SIG-M5 treated with dmso at 0.1 percent for 504 hours (cell line): ENCODE data around the gene NPLOC4.

Experiments used
- DNase-seq: peaks from one replicate; lab custom pipeline; 2025; ENCODE audit not compliant: unreplicated experiment; lab: John Stamatoyannopoulos, UW

NPLOC4 gene

DNA sequence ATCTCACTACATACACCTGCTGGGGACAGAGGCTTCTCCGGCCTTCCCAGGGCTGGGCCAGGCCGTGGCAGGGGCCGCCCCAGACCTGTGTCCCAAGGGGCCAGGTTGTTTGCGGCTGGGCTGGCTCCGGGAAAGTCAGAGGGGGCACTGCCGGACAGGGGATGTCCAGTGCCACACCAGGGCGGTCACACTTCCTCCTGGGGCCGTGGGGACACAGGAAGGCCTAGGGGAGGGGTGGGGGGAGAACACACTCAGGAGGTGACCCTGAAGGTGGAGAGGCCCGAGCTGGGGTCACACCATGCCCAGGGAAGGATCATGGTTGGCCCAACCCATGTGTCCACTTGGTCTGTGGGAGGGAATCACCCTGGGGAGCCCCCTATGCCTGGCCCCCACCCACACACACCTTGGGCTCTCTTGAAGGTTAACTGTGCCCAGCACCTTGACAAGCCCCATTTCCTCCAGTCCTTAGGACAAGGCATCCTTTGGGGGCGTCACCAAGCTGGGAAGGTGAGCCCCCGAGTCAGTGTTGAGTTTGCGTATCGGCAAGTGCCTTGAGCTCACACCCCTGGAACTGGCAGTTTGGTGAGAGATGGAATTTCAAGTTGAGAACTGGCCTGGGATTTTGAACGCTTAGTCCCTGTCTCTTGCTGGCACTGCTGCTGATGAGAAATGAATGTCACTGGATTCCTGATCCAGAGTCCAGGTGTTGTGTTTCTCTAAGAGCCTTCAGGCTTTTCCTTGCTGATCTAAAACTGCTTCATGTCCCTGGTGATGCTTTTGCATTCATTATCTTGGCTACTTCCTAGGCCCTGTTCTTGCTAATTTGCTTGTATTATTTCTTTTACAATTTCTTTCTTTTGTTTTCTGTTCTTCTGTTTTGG lies 116.7 kb downstream of the NPLOC4 start:
- no peak for DNase-seq

DNA sequence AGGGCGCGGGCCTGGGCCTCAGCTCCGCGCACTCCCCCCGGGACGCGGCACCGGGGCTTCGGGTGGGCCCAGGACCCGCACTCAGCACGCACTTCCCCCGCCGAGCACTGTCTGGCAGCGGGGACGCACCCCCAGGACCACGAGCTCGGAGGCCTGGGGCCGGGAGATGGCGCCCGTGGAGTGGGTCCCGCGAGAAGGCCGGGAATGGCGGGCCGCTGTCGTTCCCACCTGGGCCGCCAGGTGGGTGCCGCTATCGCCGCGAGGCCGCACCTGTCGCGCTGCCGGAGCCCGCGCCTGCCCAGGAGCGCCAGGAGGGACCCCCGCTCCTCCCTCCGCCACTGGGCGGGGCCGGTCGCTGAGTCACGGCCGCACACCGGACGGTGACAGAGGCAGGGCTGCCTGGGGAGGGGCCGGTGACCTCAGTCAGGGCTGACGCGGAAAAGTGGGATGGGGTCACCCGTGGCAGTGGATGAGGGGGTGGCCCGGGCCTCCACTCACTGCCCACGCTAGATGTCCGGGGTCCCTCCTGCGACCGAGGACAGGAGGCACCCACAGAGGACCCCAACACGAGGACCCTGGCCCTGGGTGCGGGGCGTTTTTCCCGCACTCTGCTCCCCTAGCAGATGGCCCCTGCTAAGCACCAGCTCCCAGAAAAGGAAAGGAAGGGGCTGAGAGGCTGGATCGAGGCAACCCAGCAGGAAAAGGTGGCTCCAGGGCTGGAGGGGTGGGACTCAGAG lies 117.5 kb downstream of the NPLOC4 start:
- no peak for DNase-seq

DNA sequence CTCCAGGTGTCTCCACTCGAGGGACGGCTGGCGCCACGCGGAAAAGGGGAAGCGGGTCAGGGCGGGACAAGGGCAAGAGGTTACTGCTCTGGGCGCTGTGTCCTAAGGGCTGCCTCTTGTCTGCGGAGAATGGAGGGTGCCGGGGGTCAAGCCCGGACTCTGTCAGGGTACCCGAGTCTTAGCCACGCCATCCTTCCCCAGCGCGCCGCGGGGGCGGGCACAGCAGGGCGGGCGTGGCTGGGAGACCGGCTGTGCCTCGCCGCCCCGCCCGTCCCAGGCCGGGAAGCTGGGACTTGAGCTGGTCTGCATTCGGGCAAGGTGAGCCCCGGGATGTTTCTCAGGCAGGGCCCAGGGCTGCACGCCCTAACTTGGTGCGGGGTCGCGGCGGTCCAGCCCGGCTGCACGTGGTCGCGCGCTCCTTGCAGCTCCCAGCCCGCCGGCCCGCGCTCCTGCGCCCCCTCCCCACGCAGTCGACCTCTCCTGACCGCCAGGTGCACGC lies 118.1 kb downstream of the NPLOC4 start:
- DNase-seq: no peak

DNA sequence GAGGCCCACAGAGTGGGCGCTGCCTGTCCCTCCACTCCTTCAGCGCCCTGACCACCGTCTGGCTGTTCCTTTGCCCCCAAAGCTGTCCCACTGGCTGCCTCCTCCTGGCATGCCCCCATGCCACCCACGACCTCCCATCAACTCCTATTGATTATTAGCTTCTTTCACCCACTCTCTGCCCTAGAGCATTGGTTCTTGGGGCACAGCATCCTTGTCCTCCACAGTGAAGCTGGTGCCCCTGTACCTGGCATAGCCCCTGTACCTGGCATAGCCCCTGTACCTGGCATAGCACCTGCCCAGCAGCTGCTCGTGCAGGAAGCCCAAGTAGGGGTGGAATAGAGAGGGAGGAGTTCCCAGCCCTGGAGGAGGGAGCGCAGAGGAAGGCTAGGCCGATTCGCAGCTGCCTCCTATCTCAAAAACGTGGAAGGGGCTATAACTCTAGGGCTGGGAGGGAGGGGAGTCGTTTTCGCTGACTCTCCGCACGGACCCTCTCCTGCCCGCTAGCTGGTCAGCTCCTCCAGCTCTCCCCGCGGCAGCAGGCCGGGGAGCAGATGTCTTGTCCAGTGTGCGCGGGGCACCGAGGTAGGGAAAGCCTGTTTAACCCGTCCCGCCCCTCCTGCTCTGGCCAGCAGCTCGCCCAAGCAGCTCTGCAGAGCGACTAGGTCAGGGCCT lies 118.7 kb downstream of the NPLOC4 start:
- DNase-seq: no peak

DNA sequence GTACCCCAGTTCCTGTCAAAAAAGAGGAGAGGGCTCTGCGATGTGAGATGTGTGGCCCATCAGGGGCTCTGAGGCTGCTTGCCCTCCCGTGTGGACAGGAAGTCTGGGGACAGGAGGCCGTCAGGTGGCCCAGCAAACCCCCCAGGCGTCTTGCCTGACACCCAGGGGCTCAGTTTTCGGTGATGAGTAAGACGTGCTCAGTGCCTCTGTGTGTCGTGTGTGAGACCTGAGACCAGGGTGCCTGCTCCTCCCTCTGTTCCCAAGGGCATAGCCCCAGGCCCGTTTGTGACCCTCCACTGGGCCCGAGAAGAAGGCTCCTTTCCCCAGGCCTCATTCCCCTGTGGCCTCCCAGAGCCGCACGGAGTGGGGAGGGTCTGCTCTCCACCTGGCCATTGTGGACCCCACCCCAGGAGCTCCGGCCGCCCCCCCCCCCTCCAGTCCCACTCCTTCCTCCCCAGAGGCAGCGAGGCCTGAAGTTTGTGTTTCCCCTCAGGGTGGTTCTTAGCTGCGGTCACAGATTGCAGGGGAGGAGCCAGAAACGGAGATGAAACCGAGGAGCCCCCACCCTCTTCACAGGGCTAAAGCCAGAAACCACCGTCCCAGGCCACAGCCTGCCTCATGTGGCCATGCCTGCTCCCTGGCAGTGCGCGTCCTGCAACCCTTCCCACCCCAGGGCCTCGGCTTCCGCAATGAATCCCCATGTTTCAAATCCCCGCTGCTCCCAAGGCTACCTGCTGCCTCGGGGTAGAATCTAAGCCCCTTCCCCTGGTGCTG lies 119.4 kb downstream of the NPLOC4 start:
- peak; percentile 36 for DNase-seq

DNA sequence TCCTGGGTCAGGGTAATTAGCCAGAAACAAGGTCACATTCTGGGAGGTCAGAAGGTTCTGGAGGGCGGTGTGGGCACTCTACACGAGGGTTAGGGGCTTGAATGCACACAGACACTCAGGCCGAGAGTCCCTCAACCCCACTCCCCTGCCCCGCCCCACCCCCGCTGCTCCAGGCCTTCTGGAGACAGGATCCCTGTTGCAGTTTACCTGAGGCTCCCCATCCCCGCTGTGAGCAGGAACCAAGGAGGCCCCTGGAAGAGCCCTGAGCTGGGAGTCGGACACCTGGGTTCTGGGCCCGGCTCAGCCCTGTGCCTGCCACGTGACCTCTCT lies 119.9 kb downstream of the NPLOC4 start:
- DNase-seq: no peak

DNA sequence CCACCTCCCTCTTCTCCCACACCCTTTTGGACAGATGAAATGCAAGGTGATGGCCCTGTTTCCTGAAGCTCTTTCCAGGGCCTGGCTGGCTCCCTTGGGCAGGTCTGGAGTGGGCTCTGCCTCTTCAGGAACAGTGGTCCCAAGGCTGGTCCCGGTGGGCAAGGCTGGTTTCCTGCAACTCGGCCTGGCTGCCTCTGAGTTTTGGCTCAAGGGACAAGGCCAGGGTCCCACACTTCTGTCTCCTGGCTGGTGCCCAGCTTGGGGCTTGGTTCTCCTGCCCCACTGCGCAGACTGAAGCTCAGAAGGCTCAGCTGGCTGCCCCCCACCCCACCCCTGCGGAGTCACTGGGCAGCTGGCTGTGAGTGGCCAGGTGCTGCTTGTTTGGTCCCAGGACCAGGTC lies 120.5 kb downstream of the NPLOC4 start:
- no peak for DNase-seq

DNA sequence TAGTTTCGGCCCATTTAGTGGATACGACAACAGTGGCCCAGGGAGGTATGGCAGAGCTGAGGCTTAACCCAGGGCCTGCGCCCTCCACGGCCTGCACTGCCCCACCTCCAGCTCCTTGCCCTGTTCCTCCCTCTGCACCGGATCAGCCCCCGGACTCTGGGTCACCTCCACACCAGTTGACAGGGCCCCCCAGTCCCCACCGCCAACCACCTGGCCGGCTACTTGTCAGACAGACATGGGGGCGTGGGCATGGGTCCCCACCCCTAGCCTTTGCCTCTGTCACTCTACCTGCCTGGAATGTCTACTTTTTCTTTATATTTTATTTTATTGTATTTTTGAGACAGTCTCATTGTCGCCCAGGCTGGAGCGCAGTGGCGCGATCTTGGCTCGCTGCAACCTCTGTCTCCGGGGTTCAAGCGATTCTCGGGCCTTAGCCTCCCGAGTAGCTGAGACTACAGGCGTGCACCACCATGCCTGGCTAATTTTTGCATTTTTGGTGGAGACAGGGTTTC lies 121.3 kb downstream of the NPLOC4 start:
- no peak for DNase-seq

DNA sequence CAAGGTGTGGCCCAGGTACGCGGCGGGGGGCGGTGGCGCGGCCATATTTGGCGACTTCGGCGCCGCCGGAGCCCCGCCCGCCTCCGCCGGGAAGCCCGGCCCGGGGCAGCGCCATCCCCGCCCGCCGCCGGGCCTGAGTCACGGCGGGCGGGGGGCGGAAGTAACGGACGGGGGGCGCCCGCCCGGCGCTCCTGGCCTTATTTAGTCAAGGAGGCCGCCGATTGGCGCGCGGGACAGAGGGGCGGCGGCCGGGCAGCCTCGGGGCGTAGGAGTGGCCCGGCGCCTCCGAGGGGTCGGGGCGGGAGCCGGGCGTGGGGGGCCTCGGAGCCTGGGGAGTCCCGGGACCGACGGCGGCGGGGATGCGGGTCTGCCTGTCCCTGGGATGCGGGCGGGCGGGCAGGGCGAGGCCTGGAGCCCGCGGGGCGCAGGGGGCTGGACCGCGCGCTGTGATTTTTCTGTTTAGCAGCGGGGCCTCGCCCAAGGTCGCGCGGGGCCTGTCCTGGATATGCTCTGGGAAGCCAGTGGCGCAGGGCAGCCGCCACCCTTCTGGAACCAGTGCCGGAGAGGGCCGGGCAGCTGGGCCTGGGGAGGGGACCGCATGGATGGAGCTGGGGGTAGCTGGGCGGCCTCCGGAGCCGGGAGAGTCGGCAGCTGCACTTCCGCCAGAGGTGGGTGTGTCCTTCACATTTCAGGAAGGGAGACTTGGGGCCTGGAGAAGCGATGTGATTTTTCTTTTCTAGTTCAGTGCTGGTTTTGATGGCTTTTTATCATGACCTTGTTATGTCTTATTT lies 122.0 kb downstream of the NPLOC4 start:
- DNase-seq: peak; percentile 88

DNA sequence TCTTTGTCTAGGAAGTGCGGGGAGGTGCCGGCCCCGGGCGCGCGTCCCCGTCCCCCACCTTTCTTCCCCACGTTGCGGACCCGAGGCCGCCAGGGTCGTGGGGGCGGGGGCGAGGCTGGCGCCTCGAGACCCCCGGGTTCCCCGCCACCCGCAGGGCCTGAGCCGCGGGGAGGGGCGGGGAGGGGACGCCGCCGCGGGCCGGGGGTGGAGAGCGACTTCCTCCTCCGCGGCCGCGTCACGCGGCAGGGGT lies 122.5 kb downstream of the NPLOC4 start:
- no peak for DNase-seq

DNA sequence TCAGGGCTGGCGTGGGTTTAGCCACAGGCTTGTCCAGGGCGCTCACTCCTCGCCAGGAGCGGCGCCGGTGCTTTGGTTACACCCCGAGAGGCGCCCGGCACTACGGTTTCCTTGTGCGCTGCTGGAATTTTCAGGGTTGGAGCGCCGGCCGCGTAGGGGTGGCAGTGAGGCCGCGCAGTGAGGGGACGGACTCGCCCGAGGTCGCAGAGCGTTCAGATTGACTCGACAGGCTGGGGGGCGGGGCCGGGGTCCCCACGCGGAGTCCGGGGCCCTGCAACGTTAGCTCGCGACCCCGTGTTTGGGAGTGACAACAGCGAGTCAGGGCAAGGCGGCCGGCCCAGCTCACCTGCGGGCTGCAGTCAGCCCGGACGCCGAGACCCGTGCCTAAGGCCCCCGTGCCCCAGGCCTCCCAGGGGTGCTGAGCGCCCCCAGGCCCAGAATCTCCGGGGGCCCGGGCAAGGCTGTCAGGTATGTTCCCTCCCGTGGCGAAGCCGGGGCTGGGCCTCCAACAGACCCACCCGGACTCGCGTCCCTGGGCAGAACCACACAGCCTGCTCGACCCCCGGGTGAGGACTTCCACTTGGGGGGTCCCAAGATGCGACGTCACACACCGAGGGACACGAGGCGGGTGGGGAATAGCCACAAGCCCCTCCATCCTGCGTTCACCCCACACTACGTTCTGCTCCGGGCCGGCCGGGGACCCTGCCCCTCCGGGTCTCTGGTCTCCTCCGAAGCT lies 123.0 kb downstream of the NPLOC4 start:
- peak; percentile 50 for DNase-seq

DNA sequence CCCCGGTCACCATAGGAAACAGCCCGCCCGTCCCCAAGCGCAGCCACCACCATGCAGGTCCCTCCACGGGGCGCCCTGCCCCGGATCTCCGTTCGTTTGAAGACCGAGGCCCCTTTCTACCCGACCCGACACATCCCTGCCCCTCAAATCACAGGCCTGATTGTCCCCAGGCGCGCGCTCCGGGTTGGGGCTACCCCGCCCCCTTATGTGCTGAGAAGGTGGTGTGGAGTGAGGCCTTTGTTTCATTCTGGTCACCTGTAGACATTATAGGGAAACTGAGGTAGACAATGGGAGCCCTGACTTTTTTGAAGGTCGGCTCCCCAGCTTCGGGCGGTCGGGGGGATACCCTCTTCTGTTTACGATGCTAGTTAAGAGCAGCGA lies 123.5 kb downstream of the NPLOC4 start:
- DNase-seq: peak; percentile 68

DNA sequence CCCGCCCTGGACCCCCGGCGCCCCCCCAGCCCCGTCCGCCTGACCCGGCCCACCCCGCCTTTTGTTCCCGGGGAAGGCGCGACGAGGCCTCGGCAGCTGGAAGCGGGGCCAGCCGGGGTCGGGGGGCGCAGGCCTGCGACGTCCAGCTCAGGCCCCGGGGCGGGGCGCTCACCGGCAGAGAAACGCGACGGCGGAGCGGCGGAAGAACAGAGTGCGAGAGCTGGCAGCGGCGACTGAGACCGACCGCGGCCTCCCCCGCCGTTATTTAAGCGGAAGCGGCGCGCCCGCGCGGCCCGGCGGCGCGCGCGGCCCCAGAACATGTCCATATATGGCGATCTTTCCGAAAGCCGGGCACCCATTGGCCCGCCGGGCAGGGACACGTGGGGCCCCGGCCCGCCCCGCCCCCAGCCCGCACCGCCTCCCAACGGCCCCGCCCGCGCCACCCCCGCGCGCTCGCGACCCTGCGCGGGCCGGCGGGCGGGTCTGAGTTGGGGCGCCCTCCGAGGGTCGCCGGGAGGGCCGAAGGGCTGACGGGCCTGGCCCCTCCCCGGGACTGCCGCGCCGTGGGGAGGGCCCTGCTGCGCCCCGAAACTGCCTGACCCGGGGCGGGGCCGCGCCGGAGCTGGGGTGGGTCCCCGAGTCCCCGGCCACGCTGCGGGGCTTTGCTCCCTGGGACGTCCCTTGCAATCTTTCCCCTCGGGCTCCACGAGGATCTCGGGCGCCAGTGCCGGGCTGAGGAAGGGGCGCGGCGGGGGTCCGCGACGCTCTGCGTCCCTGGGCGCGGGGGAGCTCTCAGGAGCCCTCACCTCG lies 124.1 kb downstream of the NPLOC4 start, which contains the start of gene ACTG1:
Gene ACTG1 (minus strand): TSS at position 238 of the 810 bp plus-strand sequence. CDS start 445 bp downstream, outside the sequence.
- peak; percentile 89 for DNase-seq

DNA sequence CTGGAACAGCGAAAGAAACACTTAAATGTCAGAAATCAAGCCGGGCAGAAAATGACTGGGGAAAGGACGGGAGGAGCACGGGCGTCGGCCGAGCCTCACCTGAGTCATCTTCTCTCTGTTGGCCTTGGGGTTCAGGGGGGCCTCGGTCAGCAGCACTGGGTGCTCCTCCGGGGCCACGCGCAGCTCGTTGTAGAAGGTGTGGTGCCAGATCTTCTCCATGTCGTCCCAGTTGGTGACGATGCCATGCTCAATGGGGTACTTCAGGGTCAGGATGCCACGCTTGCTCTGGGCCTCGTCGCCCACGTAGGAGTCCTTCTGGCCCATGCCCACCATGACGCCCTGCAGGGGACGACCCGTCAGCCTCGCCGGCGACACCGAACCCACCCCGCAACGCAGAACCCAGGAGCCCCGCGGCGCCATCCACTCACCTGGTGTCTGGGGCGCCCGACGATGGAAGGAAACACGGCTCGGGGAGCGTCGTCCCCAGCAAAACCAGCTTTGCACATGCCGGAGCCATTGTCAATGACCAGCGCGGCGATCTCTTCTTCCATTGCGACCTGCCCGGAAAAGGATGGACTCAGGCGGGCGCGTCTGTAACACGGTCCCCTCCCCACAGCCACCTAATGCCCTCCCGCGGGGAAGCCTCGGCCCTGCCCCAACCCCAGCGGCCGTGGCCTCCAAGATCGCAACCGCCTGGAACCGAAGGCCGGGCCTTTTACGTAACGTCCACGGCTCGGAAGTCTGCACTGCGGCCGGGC lies 124.9 kb downstream of the NPLOC4 start:
- DNase-seq: no peak

DNA sequence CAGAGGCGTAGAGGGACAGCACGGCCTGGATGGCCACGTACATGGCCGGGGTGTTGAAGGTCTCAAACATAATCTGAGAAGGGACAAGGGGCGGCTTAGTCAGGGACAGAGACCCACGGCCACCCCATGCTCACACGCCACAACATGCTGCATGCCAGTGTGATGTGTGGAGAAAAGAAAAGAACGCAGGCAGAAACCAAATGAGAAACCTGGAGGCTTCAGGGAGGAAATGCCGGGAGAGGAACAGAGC lies 125.4 kb downstream of the NPLOC4 start:
- no peak for DNase-seq

DNA sequence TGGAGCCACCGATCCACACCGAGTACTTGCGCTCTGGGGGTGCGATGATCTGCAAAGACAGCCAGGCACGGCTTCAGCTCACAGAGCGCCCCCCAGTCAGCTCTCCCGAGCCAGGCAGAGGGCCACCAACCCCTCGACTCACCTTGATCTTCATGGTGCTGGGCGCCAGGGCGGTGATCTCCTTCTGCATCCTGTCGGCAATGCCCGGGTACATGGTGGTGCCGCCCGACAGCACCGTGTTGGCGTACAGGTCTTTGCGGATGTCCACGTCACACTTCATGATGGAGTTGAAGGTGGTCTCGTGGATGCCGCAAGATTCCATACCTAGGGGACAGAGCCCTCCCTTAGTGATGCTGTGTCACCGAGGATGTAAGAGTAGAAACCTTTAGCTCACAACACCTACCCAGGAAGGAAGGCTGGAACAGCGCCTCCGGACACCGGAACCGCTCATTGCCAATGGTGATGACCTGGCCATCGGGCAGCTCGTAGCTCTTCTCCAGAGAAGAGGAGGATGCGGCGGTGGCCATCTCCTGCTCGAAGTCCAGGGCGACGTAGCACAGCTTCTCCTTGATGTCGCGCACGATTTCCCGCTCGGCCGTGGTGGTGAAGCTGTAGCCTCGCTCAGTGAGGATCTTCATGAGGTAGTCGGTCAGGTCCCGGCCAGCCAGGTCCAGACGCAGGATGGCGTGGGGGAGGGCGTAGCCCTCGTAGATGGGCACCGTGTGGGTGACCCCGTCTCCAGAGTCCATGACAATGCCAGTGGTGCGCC lies 125.9 kb downstream of the NPLOC4 start:
- no peak for DNase-seq

DNA sequence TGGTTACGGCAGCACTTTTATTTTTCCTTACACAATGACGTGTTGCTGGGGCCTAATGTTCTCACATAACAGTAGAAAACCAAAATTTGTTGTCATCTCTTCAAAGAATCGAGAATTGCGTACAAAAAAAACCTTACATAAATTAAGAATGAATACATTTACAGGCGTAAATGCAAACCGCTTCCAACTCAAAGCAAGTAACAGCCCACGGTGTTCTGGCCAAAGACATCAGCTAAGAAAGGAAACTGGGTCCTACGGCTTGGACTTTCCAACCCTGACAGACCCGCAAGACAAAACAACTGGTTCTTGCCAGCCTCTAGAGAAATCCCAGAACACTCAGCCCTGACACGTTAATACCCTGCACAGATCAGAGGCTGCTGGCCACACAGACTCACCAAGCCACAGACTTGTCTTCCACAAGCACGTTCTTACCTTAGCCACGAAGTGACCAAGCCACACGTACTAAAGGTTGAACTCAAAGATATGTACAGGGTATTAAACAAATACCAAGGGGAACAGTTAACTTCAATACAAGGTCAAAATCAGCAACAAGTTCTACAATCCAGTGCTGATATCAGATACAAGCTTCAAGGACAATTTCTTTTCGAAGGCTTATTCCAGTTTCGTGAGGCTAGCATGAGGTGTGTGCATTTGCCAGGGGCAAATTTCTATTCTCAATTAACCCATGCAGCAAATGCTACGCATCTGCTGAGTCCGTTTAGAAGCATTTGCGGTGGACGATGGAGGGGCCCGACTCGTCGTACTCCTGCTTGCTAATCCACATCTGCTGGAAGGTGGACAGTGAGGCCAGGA lies 126.7 kb downstream of the NPLOC4 start:
- DNase-seq: no peak
